Psoas muscle (tissue), 8 donors: ENCODE data around the gene SURF6. TPM values are rescaled to one million over a fixed set of nuclear protein-coding genes. Genes with fewer than 3 reads are reported as not detected.
A peak's percentile ranks its signal among the peaks of the same experiment; 100 is the strongest.

Experiments
- ATAC-seq, 4 donors: fragments of 200-7000 bp; cut with Tn5 transposase; one replicate each; pipeline ENCODE4 v1.9.1; 2020; ENCODE audit warnings: moderate library complexity in 3 of 4, mild to moderate bottlenecking in 2 of 4
- DNase-seq, 2 donors: peaks; one replicate each; pipeline ENCODE4 v3.0.0-alpha.2; 2020
- H3K27ac ChIP-seq: fragments of 200-600 bp; one replicate; pipeline ENCODE4 v1.8.0; 2022
- H3K27me3 ChIP-seq, 3 donors: fragments of 200-600 bp in 1 of 3; one replicate each; pipeline versions ENCODE4 v1.6.1 to v1.8.0; 2013 to 2022; ENCODE audit warnings: low read length in 2 of 3, mild to moderate bottlenecking in 2 of 3, moderate library complexity in 1 of 3; ENCODE audit not compliant: insufficient read depth in 3 of 3
- H3K36me3 ChIP-seq, 2 donors: fragments of 200-600 bp in 1 of 2; one replicate each; pipeline versions ENCODE4 v1.6.1 to v1.8.0; 2013 to 2022; ENCODE audit warnings: low read depth in 1 of 2, mild to moderate bottlenecking in 1 of 2, moderate library complexity in 1 of 2; ENCODE audit not compliant: insufficient read depth in 1 of 2
- H3K4me1 ChIP-seq: fragments of 200-600 bp; one replicate; pipeline ENCODE4 v1.8.0; 2022
- H3K4me3 ChIP-seq: fragments of 200-600 bp; one replicate; pipeline ENCODE4 v1.8.0; 2022; ENCODE audit warnings: mild to moderate bottlenecking
- H3K9me3 ChIP-seq: fragments of 200-600 bp; one replicate; pipeline ENCODE4 v1.8.0; 2022
- WGBS, 3 donors: extraction: QIAGEN DNeasy Blood & Tissue Kit; methylation state at CpG; one replicate each; pipeline versions ENCODE4 v1.1.6 to v1.1.7; 2013; 5-methylcytosine and 5-hydroxymethylcytosine counted together
- intact Hi-C, 2 donors: fragments of 100-400 bp; cut with DNase I; formaldehyde crosslinking; loops; one replicate each; pipeline versions ENCODE4 v1.11.0 to v1.14.2; 2022
- polyA plus RNA-seq, 3 donors: library from polyadenylated mRNA; stranded (reverse); fragments of 200-250 nt; gene quantifications; one replicate each; pipeline ENCODE4 v1.2.3, GENCODE V29; 2013
- total RNA-seq, 4 donors: library from RNA; stranded (reverse); fragmentation: NEBNext Ultra II Directional in 2 of 4; extraction: Animal tissue kit (Norgen Biotek cat#: 25700) in 2 of 4; gene quantifications; one replicate each; pipeline versions ENCODE4 v1.2.1 to v1.2.4, GENCODE V29; 2021 to 2023
- TF ChIP-seq, protein P1 (sequence below): fragments of 200-600 bp; IDR thresholded peaks from one replicate; pipeline ENCODE4 v1.8.0; 2022; ENCODE audit warnings: antibody characterized with exemption
- donor health status: healthy with polysubstance abuse.
- donor health status: DM: no; HTN: no; CAD: no; lungs with moderate emphysema.
- donor health status: Bipolar disorder and iron deficiency.
- donor health status: healthy.
- donor health status: DM: yes; HTN: yes; CAD: no.
- donor health status: DM: no; HTN: no; CAD: no.
- donor health status: DM: no; HTN: no; CAD: no.
- donor health status: DM: yes; HTN: yes; CAD: no.

SURF6 gene
- total and polyA plus RNA-seq, 7 donors: 11.4 to 43.0 (median 27.3) TPM

DNA sequence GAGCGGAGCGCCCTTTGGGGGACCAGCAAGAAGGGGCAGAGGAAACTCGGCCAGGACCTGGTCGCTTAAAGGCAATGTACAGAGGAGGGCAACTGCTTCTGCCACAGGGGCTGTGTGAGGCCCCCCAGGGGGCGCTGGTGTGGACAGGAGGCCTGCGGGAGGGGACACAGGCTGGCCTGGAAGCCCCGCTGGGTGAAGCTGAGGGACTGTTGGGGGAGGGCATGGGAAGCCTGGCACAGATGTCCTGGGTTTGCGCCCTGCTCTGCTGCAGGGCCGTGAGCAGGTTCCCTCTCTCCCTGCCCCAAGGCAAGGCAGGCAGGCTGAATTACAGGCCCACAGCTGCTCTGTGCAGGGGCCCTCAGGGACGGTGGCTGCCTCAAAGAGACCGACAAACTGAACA, 6.6 kb upstream of the SURF6 start:
- Histone ChIP-seq H3K27me3 (no peaks in the 10 kb centered on the region), H3K36me3 (peaks cover 13 to 79% of the 10 kb centered on the region in 2 donors), H3K4me3 (no peak overlapping the region), H3K9me3 (no peaks in the 10 kb centered on the region), H3K4me1 (peaks cover 26% of the 10 kb centered on the region), H3K27ac (no peak overlapping the region)
- TF ChIP-seq, protein P1, sequence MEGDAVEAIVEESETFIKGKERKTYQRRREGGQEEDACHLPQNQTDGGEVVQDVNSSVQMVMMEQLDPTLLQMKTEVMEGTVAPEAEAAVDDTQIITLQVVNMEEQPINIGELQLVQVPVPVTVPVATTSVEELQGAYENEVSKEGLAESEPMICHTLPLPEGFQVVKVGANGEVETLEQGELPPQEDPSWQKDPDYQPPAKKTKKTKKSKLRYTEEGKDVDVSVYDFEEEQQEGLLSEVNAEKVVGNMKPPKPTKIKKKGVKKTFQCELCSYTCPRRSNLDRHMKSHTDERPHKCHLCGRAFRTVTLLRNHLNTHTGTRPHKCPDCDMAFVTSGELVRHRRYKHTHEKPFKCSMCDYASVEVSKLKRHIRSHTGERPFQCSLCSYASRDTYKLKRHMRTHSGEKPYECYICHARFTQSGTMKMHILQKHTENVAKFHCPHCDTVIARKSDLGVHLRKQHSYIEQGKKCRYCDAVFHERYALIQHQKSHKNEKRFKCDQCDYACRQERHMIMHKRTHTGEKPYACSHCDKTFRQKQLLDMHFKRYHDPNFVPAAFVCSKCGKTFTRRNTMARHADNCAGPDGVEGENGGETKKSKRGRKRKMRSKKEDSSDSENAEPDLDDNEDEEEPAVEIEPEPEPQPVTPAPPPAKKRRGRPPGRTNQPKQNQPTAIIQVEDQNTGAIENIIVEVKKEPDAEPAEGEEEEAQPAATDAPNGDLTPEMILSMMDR: no peak
- no peak for DNase-seq
- ATAC-seq: no peak
- WGBS, 3 donors: 64 to 74% (median 67%) methylated on average over 10 to 11 of the region's 11 CpGs
- intact Hi-C loops: no loop called here

DNA sequence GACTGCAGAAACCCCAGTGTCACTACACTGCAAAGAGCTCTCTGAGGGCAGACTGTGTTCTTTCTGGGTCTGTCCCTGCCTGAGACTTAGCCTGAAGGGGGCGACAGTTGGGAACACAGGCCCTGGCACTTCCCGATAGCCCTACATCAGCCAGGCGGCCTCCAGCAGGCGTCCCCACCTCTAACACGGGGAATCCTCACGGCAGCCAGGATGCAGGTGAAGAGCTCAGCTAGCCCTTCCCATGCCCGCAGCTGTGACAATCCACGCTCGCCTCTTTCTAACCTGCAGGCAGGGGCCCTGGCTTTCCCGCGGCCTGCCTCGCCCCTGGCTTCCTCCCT, 6.0 kb upstream of the SURF6 start:
- Histone ChIP-seq H3K27me3 (no peaks in the 10 kb centered on the region), H3K9me3 (no peaks in the 10 kb centered on the region), H3K4me3 (no peak overlapping the region), H3K4me1 (peaks cover 25% of the 10 kb centered on the region), H3K36me3 (peaks cover 13 to 79% of the 10 kb centered on the region in 2 donors), H3K27ac (no peak overlapping the region)
- intact Hi-C loops: no loop called here
- TF ChIP-seq, protein P1: no peak
- 75 to 81% (median 78%) methylated on average over 12 of the region's 12 CpGs for WGBS, 3 donors
- peak in 1 of 4 donors; percentile 4 for ATAC-seq
- no peak for DNase-seq

- WGBS, 3 donors: 75 to 80% (median 75%) methylated on average over 15 of the region's 15 CpGs
- peaks cover 20% of the 10 kb centered on the region for H3K4me1 ChIP-seq
- H3K27ac ChIP-seq: no peak overlapping the region
- peaks cover 13 to 79% of the 10 kb centered on the region in 2 donors for H3K36me3 ChIP-seq
- DNase-seq (peak; percentile 61 to 74), ATAC-seq (peak in 3 of 4 donors; percentile 21 to 50 (median 26))
- H3K27me3 ChIP-seq: no peaks in the 10 kb centered on the region
- H3K4me3 ChIP-seq: no peak overlapping the region
- H3K9me3 ChIP-seq: no peaks in the 10 kb centered on the region
- TF ChIP-seq, protein P1: no peak
- intact Hi-C loops: no loop called here
Observed at GRCh38 chr9:133341369-133342068, 5.5 kb upstream of the SURF6 start.

DNA sequence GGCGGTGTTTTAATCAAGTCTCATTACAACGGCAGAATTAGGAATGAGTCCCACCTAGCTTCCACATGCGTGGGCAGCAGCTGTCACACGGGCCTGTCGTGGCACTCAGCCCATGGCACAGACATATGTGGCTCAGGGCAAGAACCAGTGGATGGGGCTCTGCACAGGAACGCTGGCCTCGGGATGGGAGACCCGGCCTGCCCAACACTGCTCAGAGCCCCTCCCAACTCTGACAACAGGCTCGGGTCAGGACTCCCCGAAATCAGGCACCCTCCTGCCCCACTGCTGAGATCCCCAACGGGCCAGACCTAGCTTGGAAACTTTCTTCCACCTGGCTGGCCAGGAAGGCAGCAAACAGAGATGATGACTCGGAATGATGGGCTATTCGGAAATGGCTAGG, 4.9 kb upstream of the SURF6 start:
- intact Hi-C loops: no loop called here
- no peaks in the 10 kb centered on the region for H3K9me3 ChIP-seq
- no peak overlapping the region for H3K4me3 ChIP-seq
- H3K27ac ChIP-seq: no peak overlapping the region
- no peak for ATAC-seq
- WGBS, 3 donors: 63 to 71% (median 70%) methylated on average over 13 of the region's 13 CpGs
- no peak for DNase-seq
- H3K27me3 ChIP-seq: no peaks in the 10 kb centered on the region
- H3K36me3 ChIP-seq: peaks cover 13 to 74% of the 10 kb centered on the region in 2 donors
- TF ChIP-seq, protein P1: no peak
- H3K4me1 ChIP-seq: peaks cover 14% of the 10 kb centered on the region

GRCh38 chr9:133340256-133340655, 4.3 kb upstream of the SURF6 start:
- Histone ChIP-seq H3K36me3 (peaks cover 13 to 68% of the 10 kb centered on the region in 2 donors), H3K4me3 (no peak overlapping the region), H3K27me3 (no peaks in the 10 kb centered on the region), H3K9me3 (no peaks in the 10 kb centered on the region), H3K4me1 (peaks cover 15% of the 10 kb centered on the region), H3K27ac (no peak overlapping the region)
- ATAC-seq: no peak
- no peak for DNase-seq
- 76 to 84% (median 83%) methylated on average over 3 of the region's 3 CpGs for WGBS, 3 donors
- intact Hi-C loops: no loop called here
- TF ChIP-seq, protein P1: no peak
